Adrenal gland (tissue), 12 donors: Measurements from ENCODE around the gene ADGRF1. TPM values are rescaled to one million over a fixed set of nuclear protein-coding genes. Genes with fewer than 3 reads are reported as not detected.

Source experiments
- DNase-seq, 7 donors: peaks; one replicate each; pipeline ENCODE4 v3.0.0-alpha.2; 2019 to 2020
- H3K27ac ChIP-seq, 5 donors: fragments of 200-600 bp; sonication (generic) in 4 of 5; 1 replicate in 3 of 5; 2 replicates in 2 of 5; pipeline versions ENCODE4 v1.5.1 to v1.8.0; 2016 to 2020; ENCODE audit warnings: mild to moderate bottlenecking in 1 of 5
- H3K27me3 ChIP-seq: fragments of 200-600 bp; 2 replicates; pipeline ENCODE4 v1.8.0; 2021
- H3K36me3 ChIP-seq, 2 donors: fragments of 200-600 bp; replicated peaks in 1 of 2; 1 replicate in 1 of 2; 2 replicates in 1 of 2; pipeline versions ENCODE4 v1.5.1 to v1.8.0; 2018 to 2022
- H3K4me1 ChIP-seq, 2 donors: fragments of 200-600 bp; replicated peaks in 1 of 2; 1 replicate in 1 of 2; 2 replicates in 1 of 2; pipeline versions ENCODE4 v1.5.1 to v1.8.0; 2018 to 2021
- H3K4me3 ChIP-seq, 4 donors: fragments of 200-600 bp; sonication (generic) in 3 of 4; one replicate each; pipeline ENCODE4 v1.5.1; 2016 to 2018
- H3K9me3 ChIP-seq, 3 donors: fragments of 200-600 bp; sonication (generic) in 1 of 3; replicated peaks in 1 of 3; 1 replicate in 2 of 3; 2 replicates in 1 of 3; pipeline versions ENCODE4 v1.5.1 to v1.8.0; 2016 to 2021
- CTCF ChIP-seq, 6 experiments: fragments of 450-650 bp in 4 of 6; fragments of 200-600 bp in 2 of 6; sonication (generic) in 1 of 6; IDR thresholded peaks; 1 replicate in 5 of 6; 2 replicates in 1 of 6; pipeline versions ENCODE4 v1.5.1 to v1.8.0; 2016 to 2021; ENCODE audit warnings: antibody characterized with exemption in 6 of 6, mild to moderate bottlenecking in 2 of 6, moderate library complexity in 1 of 6
- POLR2A ChIP-seq, 2 donors: fragments of 450-650 bp; IDR thresholded peaks; one replicate each; pipeline ENCODE4 v1.6.1; 2017; ENCODE audit warnings: antibody characterized with exemption in 2 of 2, mild to moderate bottlenecking in 2 of 2, moderate library complexity in 1 of 2
- WGBS, 4 donors: extraction: QIAGEN DNeasy Blood & Tissue Kit in 2 of 4; methylation state at CpG; one replicate each; pipeline versions ENCODE4 v1.1.5 to v1.1.7; 2013 to 2017; 5-methylcytosine and 5-hydroxymethylcytosine counted together
- intact Hi-C, 2 donors: fragments of 100-400 bp; cut with DNase I; formaldehyde crosslinking; loops; one replicate each; pipeline versions ENCODE4 v1.14.1 to v1.15.0; 2022 to 2023
- polyA plus RNA-seq, 3 donors: library from polyadenylated mRNA; stranded (reverse); fragments of 200-250 nt in 2 of 3; fragments of 350-450 nt in 1 of 3; fragmentation: Illumina TruSeq in 1 of 3; extraction: RNeasy Lipid Tissue Mini Kit (QIAGEN cat#74804) in 1 of 3; gene quantifications; one replicate each; pipeline ENCODE4 v1.2.3, GENCODE V29; 2013 to 2014
- total RNA-seq, 9 donors: library from RNA; depleted of rRNA in 4 of 9; stranded (reverse); fragments of >200 nt in 4 of 9; fragments of 120-200 nt in 1 of 9; fragmentation: NEBNext Ultra II Directional in 1 of 9; extraction: Animal tissue kit (Norgen Biotek cat#: 25700) in 1 of 9; gene quantifications; one replicate each; pipeline versions ENCODE4 v1.1.0 to v1.2.4, GENCODE V29; 2013 to 2023
- donor health status: healthy with polysubstance abuse.
- donor health status: Bipolar disorder and iron deficiency.
- donor health status: DM: yes; HTN: yes; CAD: no.
- donor health status: DM: no; HTN: no; CAD: no.
- donor health status: DM: no; HTN: no; CAD: no.
- donor health status: DM: yes; HTN: yes; CAD: no.

Gene ADGRF1
- total and polyA plus RNA-seq, 12 donors, result under 0.01 to 0.25 (median 0.22) TPM; not detected in 7

DNA sequence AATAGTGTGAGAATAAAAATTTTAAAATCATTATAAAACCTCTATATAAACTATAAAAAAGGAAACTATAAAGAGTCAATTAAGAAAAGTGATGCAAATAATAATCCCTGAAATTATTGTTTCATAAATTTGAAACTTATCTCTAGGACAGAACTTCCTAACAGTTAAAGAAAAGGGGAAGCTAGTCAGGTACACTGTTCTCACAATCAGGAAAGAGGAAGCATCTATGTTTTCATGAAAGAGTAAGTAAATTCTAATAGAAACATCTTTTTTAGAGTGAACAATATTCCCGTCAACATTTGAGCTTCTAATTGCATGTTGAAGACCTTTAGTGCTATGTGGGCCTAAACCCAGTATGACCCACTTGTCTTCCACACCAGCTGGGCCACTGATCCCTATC, 1.2 kb upstream of the ADGRF1 start:
- intact Hi-C loops, result loop anchor here in 1 of 2 donors (10.0 kb wide), 1 partner anchor 198 kb away; no protein-coding TSS in a partner anchor
- no peak for DNase-seq

DNA sequence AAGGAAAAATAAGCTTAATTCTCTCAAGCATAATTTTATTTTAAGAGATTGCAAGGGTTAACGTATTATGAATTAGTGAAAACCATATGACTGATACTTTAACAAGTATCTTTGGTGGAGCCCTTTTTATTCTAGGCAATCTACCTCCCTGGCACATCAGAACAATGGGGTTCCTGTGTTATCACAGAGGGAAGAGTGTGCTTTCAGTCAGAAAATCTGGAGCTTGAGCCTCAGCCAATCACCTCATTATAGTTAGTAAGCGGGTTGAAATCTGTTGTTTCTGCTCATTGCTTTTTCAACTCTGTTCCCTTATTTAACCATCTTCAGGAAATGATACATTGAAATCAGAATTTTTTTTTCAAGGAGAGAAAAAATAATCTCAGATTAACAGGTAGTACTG, 391 bp downstream of the ADGRF1 start:
- no peak overlapping the region for H3K4me3 ChIP-seq
- no peaks in the 10 kb centered on the region for H3K9me3 ChIP-seq
- intact Hi-C loops, result loop anchor here in 1 of 2 donors (10.0 kb wide), 1 partner anchor 197 kb away; no protein-coding TSS in a partner anchor
- DNase-seq, result no peak
- TF ChIP-seq POLR2A (IDR thresholded peaks at IDR 0.05), result no peak
- TF ChIP-seq CTCF (IDR thresholded peaks at IDR 0.05), result no peak
- 79 to 88% (median 82%) methylated on average over 2 of the region's 2 CpGs for WGBS, 4 donors
- no peak overlapping the region for H3K27ac ChIP-seq
- no peaks in the 10 kb centered on the region for H3K36me3 ChIP-seq
- H3K27me3 ChIP-seq, result no peaks in the 10 kb centered on the region
- no peaks in the 10 kb centered on the region for H3K4me1 ChIP-seq

More for the DNA sequence above, 1.2 kb upstream of the ADGRF1 start:
- no peak overlapping the region for H3K4me3 ChIP-seq
- no peaks in the 10 kb centered on the region for H3K27me3 ChIP-seq
- H3K36me3 ChIP-seq, result no peaks in the 10 kb centered on the region
- H3K4me1 ChIP-seq, result no peaks in the 10 kb centered on the region
- H3K9me3 ChIP-seq, result no peaks in the 10 kb centered on the region
- H3K27ac ChIP-seq, result no peak overlapping the region
- TF ChIP-seq POLR2A (IDR thresholded peaks at IDR 0.05) (no peak), CTCF (IDR thresholded peaks at IDR 0.05) (no peak)
- 68 to 79% (median 73%) methylated on average over 1 of the region's 1 CpG for WGBS, 4 donors

- TF ChIP-seq POLR2A (IDR thresholded peaks at IDR 0.05) (no peak), CTCF (IDR thresholded peaks at IDR 0.05) (no peak)
- WGBS, 4 donors, result 6 to 10% (median 8%) methylated on average over 6 of the region's 6 CpGs
- Histone ChIP-seq H3K9me3 (no peaks in the 10 kb centered on the region), H3K4me3 (no peak overlapping the region), H3K4me1 (peaks cover 0 to 8% of the 10 kb centered on the region in 2 donors), H3K27me3 (no peaks in the 10 kb centered on the region), H3K36me3 (no peaks in the 10 kb centered on the region), H3K27ac (no peak overlapping the region)
- peak in 4 of 7 donors; percentile 10 to 23 (median 16) for DNase-seq
- intact Hi-C loops, result no loop called here
Observed at GRCh38 chr6:47034926-47035325, 7.2 kb downstream of the ADGRF1 start.

DNA sequence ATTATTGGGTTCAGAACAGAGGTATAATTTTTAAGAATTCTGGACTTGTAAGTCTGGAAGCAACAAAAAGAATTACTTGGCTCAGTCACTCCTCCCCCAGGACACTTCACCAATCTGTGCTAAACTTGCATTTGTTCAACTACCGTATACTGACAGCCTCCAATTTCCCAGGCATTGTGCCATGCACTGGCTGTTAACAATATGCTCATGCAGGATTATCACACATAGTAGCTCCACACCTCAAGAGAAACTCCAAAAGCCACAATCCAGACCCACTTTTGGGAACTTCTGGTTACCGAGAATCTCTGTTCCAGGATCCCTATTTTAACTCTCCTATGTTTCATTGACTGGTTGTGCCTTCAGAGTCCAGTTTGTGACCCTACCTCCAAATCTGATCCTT, 7.7 kb downstream of the ADGRF1 start:
- no peaks in the 10 kb centered on the region for H3K36me3 ChIP-seq
- no peak overlapping the region for H3K27ac ChIP-seq
- no peaks in the 10 kb centered on the region for H3K27me3 ChIP-seq
- 42 to 62% (median 48%) methylated on average over 2 of the region's 2 CpGs for WGBS, 4 donors
- no peaks in the 10 kb centered on the region for H3K9me3 ChIP-seq
- H3K4me3 ChIP-seq, result no peak overlapping the region
- intact Hi-C loops, result no loop called here
- DNase-seq, result no peak
- peaks cover 0 to 8% of the 10 kb centered on the region in 2 donors for H3K4me1 ChIP-seq
- no peak for TF ChIP-seq POLR2A (IDR thresholded peaks at IDR 0.05)
- TF ChIP-seq CTCF (IDR thresholded peaks at IDR 0.05), result no peak
